GM19238 (cell line): ENCODE results near the gene TBC1D16.
"Not testable (repeated sequence)": the region's sequence is repeated elsewhere in the genome, so short reads cannot be mapped to it uniquely, and the experiment has no call there.

Source experiments
- DNase-seq: peaks from one replicate; pipeline ENCODE4 v3.0.0; 2011; ENCODE audit warnings: low spot score; ENCODE audit not compliant: insufficient read length

Gene TBC1D16

GRCh38 chr17:79915850-79916430, 119.7 kb downstream of the TBC1D16 start:
- DNase-seq, result no peak

GRCh38 chr17:79914813-79915740, 120.6 kb downstream of the TBC1D16 start:
- no peak for DNase-seq

- no peak for DNase-seq
Measured at GRCh38 chr17:79913896-79914812, 121.5 kb downstream of the TBC1D16 start.

GRCh38 chr17:79913451-79913850, 122.2 kb downstream of the TBC1D16 start:
- DNase-seq, result no peak

DNA sequence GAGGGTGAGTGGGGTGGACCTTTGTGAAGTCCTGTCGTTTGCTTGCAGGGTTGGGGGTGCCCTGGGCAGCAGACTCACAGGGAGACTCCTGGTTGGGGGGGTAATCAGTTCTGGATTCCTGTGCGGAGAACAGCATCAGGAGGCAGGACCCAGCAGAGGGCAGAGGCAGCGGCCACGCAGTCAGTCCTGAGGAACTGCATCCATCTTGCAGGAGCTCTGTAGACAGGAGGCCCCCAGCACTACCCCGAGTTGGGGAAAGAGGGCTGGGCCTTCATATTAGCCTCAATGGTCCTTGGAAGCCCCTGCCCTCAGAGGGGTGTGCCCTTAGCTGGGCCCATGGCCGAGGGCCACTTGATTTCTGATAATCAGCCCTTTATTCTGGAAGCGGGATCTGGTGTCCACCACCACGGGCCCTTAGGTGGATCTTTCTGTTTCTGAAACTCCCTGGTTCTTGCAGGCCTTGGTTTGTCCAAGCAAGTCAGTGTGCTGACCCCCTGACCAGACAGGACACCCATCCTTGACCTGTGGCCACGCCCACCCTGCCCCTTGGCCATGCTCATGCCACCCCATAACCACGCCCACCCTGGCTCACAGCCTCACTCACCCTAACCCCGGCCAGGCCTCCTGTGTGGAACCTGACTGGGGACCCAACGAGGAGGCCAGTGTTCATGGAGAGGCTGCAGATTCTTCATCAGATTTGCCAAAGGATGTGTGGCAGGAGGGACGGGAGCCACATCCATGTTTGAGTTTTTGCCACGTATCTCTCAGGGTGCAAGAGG, 122.9 kb downstream of the TBC1D16 start:
- no peak for DNase-seq

DNA sequence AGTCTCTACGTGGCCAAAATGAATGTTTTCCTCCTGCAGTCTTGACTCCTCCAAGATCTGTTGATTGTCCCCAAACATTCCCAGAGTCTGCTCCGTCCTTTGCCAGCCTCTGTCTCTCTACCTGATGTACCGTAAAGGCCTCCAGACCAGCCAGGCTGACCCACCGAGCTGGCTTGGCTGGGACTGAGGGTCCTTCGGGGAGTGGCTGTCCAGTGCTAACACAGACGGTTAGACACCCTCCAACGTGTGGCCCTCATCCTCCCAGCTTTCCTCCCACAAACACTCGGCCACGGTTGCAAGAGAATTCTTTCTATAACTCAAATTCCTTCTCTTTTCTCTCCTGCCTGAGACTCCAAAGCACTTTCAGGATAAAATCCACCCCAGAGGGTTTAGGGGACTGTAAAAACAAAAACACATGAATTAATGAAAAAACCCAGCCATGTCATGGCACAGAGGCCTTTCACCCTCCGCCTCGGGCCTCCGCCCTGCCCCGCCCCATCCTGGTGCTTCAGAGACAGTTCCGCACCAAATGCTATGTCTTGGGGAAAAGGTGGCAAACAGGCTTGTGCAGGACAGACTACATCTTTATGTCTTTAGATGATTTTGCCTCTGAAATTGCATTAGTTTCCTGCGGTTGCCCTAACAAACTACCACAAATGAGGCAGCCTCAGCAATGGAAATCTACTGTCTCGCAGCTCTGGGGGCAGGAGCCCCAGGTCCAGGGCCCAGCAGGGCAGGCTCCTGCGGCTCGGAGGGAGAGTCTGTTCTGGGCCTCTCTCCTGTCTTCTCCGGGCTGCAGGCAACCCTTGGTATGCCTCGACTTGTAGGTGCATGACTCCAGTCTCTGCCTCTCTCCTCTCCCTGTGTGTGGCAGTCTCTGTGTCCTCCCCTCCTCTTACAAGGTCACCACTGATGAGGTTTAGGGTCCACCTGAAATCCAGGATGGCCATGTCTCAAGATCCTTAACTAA, 124.0 kb downstream of the TBC1D16 start:
- DNase-seq, result no peak

DNA sequence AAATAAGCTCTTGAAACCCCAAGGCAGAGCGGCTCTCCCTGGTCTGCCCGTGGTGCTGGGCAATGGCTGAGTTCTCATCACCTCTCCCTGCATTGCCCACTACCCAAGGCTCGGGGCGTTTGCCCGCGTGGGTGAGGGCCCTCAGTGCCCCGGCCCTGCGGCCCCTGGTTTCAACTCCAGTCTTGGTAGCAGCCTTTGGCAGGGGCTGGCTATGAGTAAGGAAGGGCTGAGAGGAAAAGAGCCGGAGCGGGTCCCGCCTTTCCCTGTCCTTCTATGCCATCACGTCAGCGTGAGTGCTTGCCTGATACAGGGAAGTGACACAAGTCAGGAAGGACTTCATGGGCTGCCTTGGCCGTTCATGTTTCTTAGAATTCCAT, 124.7 kb downstream of the TBC1D16 start:
- no peak for DNase-seq

DNA sequence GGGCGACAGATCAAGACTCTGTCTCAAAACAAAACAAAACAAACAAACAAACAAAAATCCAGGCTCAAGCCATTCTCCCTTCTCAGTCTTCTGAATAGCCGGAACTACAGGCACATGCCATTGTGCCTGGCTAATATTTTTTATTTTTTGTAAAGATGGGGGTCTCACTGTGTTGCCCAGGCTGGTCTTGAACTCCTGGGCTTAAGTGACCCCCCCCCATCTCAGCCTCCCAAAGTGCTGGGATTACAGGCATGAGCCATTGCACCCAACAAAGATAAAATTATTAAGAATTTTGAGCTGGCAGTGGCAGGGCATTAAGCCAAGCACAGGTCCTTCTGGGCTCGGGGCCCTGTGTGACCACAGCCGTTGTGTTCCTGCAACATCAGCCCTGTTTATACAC, 126.6 kb downstream of the TBC1D16 start:
- DNase-seq, result no peak

DNA sequence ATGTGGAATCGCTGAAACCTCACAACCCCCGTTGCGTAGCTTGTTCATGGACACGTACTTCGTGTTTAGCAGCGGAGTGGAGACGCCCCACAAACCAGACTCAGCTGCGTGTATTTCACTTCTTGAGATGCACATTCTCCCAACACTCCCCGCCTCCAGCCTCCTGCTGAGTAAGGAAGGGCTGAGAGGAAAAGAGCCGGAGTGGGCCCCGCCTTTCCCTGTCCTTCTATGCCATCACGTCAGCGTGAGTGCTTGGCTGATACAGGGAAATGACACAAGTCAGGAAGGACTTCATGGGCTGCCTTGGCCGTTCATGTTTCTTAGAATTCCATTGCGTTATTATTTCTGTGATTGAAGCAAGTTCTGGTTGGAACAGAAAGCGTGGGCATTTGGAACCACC, 127.8 kb downstream of the TBC1D16 start:
- no peak for DNase-seq

DNA sequence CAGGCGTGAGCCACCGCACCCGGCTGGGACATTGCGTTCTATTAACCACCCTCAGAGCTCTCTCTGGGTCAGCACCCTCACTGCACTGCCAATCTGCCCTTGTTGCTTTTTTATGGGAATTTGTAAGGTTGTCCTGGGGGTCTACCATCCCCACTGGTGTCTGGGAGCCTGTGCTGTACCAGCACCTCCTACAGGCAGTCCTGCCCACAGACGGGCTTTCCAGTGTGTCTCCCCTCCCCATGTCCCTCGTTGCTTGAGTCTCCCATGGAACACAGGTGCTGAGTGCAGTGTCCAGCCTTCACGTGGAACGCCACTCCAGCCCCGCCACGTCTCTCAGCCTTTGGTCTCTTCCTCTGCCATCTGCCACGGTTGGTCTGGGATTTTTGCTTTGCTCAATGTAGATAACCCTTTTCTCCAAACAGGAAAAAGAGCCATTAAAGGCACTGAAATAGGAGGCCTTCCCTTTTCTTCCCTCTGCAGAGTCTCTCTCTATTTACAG, 128.4 kb downstream of the TBC1D16 start:
- no peak for DNase-seq

GRCh38 chr17:79905832-79906231, 129.8 kb downstream of the TBC1D16 start:
- DNase-seq, result no peak

GRCh38 chr17:79904865-79905264, 130.8 kb downstream of the TBC1D16 start:
- DNase-seq, result no peak

DNA sequence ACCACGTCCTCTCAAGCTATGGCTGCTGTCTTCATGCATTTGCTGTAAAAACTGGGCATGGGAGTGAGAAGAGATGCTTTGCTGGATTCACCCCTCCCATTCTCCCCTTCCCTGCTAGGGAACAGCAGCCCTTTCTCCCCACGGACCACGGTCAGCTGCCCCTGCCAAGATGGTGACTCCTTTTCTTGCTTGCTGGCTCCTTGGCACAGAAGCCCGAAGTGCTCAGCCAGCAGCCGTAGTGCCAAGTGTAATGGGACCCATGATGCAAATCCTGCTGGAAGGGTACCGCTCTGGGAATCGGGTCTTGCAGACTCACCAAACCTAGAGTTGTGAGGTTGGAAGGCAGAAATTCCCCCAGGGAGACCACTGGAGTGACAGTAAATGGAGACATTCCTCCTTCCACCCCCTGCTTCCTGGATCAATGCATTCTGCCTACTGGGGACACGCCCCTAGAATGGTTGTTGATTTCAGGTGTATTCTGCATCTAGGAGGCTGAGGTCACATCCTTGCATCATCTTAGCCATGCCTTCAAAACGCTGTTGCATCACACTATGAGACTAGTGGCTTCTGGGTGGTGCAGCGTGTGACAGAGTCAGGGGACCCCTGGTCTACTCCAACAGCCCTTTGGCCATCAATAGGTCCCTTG, 133.4 kb downstream of the TBC1D16 start:
- no peak for DNase-seq

GRCh38 chr17:79901131-79901530, 134.5 kb downstream of the TBC1D16 start:
- no peak for DNase-seq

DNA sequence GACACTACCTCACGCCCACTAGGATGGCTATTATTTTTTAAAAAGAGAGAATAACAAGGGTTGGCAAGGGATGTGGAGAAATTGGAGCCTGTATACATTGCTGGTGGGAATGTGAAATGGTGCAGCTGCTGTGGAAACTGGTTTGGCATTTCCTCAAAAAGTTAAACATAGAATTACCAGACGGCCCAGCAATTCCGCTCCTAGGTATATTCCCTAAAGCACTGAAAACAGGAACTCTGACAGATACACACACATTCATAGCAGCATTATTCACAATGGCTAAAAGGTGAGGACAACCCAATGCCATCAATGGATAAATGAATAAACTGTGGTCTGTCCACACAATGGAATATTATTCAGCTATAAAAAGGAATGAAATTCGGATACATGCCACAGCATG, 136.1 kb downstream of the TBC1D16 start:
- no peak for DNase-seq

- no peak for DNase-seq
Measured at GRCh38 chr17:79897243-79898063, 138.2 kb downstream of the TBC1D16 start.

GRCh38 chr17:79893457-79893856, 142.2 kb downstream of the TBC1D16 start:
- DNase-seq, result not testable (repeated sequence)
